Left kidney (tissue), 2 donors: ENCODE data around the gene BABAM2. TPM values are rescaled to one million over a fixed set of nuclear protein-coding genes. Genes with fewer than 3 reads are reported as not detected.
A peak's percentile ranks its signal among the peaks of the same experiment; 100 is the strongest.
"Not testable (repeated sequence)": the region's sequence is repeated elsewhere in the genome, so short reads cannot be mapped to it uniquely, and the experiment has no call there.

ENCODE experiments used
- DNase-seq: peaks from one replicate; pipeline ENCODE4 v3.0.0-alpha.2; 2013
- polyA plus RNA-seq: library from polyadenylated mRNA; unstranded; fragments of 120-200 nt; gene quantifications from one replicate; pipeline ENCODE4 v1.2.1, GENCODE V29; 2013; ENCODE audit not compliant: insufficient read length

BABAM2 gene
- polyA plus RNA-seq, 1 donor = 55.7 TPM

DNA sequence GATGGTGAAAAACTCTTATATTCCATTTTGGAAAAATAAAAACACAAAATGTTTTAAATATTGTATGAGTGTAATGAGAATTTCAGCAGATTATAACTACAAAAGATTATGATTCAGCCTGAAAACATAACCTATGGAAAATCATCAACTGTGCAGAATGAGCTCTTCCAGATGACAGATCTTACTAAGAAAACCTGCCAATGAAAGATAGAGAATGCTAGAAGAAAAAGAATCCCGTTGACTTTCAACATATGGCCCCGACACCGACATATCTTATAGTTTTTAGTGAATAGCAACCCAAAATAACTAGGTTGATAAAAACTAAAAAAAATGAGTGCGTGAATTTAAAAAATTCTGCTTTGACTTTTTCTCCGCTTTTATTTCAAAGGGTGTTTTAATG lies 178.0 kb downstream of the BABAM2 start:
- DNase-seq = no peak

DNA sequence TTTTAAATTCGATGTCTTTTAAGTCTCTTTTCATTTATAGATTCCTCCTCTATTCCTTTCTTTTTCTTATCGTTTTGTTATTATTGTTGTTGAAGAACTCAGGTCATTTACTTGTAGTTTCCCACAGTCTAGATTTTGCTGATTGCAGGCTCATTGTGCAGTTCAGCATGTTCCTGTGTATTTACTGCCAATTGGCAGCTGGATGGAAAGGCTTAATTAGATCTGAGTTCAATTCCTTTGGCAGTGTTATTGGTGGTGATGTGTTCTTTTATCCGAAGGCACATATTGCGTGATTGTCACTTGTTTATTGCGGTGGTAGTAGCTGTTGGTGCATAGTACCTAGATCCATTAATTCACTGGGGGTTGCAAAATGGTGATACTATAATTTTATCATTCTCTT lies 180.7 kb downstream of the BABAM2 start:
- no peak for DNase-seq

DNA sequence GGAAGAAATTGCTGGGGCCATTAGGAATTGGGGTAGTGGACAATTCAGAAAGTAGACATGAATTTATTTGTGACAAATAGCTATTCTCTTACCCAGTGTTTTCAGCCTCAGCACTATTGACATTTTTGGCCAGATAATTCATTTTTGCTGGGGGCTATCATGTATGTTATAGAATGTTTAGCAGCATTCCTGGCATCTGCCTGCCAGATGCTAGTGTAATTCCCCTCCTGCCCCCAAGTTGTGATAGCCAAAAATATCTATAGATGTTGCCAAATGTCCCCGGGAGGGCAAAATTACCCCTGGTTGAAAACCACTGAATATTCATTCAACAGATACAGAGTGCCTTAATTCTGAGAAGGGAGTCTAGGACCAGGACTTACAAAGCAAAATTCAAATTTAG lies 183.6 kb downstream of the BABAM2 start:
- no peak for DNase-seq

DNA sequence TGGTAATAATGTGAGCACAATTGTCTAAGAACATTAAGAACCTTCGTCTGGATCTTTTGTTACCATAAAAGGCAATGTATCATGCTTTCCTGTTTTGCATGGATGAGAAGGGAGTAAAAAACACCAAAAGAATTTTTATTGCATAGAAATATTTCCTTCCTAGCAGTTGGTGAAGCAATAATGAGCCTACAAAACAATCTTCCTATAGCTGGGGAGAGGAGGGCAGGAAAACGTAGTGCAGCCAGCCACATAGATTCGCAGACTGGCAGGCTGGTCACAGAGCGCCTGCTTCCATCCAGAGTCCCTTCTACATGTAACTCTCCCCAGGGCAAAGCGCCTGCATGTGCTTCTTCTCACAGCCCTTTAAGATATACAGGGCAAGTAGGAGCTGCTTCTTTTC lies 190.4 kb downstream of the BABAM2 start:
- peak; percentile 44 for DNase-seq

DNA sequence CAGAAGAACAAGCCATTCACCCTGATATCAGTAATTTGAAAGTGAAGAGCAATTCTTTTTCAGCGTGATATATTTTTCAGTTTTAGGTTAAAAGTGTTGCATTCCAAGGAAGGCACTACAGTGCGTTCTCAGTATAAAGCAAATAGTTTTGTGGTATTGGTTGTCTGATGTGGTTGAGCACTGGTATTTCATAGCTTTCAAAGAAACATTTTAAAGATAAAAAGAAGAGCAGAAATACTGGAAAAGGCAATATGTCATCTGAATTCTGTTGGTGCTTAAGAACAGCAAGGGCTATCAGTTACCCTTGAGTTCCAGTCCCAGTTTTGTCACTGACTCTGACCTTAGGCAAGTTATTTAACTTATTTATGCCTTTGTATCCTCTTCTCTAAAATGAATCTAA lies 191.6 kb downstream of the BABAM2 start:
- no peak for DNase-seq

DNA sequence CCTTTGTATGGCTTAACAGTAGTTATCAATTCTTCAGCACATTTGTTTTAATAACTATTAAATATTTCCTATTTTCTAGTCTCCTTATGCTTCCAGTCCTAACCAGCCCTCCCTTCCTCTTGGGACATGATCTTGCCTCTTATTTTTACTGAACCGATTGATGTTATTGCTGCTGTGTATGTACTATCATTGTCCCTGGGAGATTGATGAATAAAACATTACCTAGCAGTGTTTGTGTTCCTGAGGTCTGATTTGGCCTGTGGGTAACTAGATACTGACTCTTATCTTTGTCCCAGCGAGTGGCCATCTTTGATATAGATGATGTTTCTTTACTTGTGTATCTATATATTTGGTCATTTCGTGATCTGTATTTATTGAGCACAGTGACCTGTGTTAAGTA lies 192.9 kb downstream of the BABAM2 start:
- DNase-seq = no peak

DNA sequence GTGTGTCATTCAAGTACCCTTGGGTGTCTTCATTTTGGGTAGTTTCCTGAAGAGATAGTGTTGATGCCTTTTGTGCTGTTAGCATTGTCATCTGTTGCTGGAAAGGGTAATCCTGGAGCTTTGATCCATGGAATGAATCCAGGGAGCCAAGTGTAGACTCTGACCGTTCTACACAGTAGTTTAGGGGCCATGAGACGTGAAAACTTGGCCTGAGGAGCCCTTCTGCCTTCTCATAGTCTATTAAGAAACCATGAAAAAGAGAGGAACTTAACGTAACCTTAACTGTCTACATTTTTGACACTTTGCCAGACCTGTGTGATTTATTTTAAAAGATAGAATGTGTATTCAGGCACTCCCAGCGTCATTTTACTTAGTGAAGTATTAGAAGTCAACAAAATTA lies 194.0 kb downstream of the BABAM2 start:
- DNase-seq = no peak

DNA sequence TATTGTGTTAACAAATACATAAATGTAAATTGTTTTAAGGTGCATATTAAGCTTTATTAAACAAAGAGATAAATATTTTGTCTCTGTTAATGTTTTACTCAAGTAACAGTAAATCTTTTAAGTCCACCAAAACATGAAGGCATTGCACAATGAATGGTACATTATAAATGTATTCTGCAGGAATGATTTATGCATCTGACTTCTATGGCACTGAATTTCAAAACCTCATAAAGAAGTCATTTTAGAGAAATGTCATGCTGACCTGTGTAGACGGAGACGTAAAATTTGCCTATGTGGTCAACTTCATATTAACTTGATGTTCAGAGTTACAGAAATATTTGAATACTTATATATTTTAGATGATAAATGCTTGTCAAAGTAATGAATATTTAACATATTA lies 194.7 kb downstream of the BABAM2 start:
- DNase-seq = no peak

DNA sequence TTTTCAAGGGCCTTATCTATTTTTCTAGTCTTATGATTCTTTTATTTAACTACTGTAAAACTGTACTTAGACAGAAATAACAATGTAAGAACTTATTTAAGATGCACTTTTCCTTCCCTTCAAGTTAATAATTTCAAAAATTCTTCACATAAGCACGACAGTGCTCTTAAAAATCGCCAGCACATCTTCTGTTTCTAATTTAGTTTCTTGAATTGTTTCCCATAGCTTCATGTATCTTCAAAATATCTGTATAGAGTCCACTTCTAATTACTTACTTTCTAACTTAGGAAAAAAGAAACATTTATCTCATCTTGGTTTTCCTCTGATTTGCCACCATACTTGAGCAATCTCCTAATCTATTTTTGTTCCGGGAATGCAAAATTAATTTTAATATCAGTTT lies 196.1 kb downstream of the BABAM2 start:
- no peak for DNase-seq

DNA sequence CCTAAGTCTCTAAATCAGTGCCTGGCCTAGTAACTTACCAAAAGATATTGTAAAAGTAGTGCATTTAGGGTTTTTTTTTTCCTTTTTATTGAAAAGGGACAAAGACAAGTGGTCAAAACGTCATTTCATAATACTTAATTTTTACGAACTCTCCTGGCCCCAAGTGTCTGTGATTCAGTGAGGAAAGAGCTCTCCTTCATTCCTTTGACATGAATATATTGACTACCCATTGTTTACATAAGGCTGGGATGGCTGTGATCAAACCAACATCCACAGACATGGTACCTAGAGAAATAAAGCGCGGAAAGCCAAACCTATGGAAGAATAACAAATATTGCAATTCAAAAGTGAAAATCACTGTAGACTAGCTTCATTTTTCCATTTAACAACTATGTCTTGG lies 198.4 kb downstream of the BABAM2 start:
- DNase-seq = no peak

DNA sequence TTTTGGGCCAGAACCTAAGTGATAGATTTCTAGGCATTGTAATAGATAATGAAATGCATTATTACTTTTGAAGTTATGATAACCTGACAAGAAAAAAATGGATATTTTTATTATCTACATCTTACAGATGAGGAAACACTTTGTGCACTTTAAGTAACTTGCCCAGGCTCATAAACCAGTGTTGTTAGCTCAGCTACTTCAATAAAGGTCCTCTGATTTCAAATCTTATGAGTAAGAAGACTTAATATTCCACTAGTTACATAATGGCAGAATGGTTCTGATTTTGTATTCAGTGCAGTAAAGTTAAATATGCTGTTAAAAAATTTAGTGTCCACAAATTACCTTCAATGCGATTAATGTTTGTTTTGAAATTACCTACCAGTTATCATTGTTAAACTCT lies 199.0 kb downstream of the BABAM2 start:
- DNase-seq = no peak

DNA sequence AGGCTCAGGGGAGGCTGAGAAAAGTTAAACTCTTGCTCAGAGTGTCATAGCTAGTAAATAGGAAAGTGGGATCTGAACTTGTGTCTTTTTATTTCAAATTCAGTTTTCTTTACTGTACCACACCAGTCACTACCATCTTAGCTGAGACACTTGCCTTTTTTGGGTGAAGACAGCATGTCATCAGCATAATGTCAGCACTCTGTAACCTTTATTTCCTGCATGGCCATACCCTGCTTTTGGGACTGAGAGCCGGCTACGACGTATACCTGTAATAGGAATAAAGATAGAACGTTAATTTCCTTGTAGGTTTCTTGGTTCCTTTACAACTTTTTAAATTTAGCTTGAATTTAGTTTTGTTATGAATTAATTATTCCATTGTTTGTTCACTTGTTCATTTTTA lies 202.8 kb downstream of the BABAM2 start:
- no peak for DNase-seq

DNA sequence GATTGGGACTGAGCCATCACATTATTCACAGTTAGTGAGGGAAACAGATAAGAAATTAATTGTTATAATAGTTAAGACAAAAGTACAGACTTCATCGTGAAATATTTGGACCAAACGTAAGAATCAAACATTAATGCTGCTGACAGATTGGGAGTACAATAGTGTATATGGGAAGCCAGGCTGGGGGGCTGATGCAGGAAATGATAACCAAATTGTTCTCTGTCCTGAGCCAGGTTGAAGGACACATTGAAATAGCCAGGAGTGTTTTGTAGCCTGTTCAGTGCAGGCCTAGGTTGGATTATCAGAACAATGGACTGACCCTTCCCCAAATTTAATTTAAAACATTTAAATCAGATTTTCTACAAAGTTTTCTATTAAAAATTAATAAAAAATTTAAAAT lies 203.2 kb downstream of the BABAM2 start:
- DNase-seq = no peak

DNA sequence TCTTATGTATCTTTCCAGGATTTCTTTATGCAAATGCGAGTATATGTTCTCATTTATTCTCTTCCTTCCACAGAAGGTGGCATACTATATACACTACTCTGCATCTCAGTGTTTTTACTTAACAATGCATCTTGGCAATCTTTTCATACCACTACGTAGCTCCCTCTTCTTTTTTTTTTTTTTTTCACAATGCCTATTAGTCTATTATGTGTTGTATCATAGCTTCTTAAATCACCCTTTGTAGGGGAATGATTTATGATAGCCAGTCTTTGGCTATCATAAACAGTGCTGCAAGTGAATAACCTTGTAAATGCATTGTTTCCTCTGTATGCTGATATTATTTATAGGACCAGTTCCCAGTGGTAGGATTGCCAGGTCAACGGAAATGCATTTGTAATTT lies 204.2 kb downstream of the BABAM2 start:
- no peak for DNase-seq

DNA sequence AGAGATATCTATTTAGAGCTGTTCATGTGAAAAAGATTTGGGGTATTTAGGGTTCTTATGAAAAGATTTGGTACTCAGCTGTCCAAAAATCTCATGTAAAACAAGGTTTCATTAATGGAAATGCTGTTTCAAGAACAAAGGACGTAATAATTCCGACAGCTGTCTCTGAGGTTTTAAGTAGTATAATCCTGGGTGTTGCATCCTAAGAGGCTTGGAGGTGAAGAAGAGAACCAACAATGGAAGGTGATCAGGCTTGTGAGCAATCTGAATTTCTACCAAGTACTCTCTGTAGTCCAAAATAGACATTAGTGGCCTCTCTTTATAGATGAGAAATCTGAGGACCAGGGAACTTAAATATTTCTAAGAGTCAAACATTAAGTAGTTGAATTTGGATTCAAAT lies 205.1 kb downstream of the BABAM2 start:
- DNase-seq = no peak

DNA sequence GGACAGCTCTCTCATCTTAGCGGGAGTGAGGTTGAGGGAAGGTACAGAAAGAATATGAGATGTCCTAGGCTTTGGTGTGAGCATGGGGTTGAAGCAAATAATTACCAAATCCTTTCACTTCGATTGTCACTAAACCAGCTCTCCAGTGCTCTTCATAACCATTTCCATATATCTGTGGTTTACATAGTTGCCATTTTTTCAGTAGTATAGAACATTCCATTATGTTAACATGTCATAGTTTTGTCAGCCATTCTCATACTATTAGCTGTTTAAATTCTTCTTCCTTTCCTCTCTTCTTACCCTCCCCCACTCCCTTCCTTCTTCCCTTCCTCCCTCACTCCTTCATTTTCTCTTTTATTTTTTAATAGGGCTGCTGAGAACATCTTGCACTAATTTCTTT lies 205.9 kb downstream of the BABAM2 start:
- DNase-seq = no peak

DNA sequence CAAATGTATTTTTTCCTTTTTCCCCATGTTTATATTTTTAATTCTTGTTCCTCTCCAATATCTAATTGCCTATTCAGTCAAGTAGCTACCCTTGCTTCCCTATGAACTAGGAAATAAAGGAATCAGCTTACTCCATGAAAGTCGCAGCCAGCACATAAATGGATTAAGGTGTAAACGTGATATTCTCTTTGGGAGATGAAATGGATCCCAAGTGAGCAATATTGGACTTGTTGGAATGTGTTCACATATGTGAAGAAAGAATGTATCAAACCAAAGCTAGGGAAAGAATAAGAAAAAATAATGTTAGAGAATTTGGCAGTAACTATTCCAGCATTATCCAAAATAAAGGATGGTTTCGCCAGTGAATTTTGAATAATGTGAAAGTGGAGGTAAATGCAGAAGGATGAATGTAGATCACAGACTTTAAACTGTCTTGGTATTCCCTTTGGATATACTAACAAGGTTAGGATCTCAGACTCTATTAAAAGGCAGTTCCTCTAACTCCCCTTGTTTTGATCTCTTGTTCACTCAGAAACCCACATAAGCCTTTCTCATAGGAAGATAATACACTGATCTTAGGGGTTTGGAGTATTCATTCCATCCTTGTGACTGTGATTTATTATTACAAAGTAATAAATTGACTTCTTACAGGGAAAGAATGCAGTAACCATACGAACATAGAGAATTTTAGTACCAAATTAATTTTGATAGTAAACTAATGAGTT lies 208.1 kb downstream of the BABAM2 start:
- no peak for DNase-seq

DNA sequence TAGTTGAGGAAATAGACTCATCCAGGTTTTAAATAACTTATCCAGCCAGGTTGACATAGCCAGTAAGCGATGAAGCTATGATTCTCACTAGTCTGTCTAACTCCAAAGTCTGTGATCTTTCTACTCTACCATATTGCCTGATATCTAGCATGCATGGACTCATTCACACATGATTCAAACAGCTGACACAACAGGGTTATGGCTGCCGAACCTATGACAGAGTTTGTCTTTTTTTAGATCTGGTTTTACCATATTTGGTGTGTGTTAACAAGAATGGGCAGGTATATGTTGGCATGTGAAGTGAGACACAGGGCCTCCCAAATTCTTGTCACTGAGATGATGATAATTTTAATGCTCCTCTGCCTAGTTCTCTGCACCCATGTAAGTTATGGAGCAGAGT lies 210.6 kb downstream of the BABAM2 start:
- no peak for DNase-seq

DNA sequence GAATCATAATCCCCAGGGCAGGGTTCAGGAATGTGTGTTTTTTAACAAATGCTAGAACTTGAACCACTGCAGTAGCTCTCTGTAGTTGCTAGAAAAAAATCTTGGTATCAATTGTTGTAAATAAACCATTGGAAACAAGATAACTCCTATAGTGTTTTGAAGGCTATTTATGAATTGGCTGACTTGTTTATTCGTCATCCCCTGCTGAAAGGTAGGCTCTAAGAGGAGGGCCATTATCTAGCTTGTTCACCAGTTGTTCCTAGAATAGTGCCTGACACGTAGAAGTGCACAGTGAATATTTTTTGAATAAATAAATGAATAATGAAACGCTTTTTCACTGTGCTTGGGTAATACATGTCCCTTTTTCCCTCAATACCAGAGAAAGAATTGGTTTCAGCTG lies 211.4 kb downstream of the BABAM2 start:
- DNase-seq = no peak

DNA sequence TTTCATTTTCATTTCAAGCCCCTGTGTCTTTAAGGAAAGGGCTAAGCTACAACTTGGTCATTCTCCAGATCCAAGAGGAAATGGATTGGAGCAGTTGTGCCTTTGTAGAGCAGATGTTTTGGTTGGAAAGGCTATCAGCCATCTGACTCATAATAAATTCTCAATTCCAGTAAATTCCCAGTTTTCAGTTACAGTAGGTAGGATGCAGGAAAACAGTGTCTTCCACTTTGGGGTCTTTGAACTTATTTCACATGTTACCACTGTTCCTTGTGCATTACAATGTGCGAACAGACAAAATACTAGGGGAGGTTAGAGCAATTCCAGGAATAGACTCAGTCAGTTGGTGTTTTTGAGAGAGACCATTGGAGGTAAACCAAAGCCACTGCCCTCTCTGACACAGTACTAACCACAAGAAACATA lies 211.9 kb downstream of the BABAM2 start:
- DNase-seq = no peak

DNA sequence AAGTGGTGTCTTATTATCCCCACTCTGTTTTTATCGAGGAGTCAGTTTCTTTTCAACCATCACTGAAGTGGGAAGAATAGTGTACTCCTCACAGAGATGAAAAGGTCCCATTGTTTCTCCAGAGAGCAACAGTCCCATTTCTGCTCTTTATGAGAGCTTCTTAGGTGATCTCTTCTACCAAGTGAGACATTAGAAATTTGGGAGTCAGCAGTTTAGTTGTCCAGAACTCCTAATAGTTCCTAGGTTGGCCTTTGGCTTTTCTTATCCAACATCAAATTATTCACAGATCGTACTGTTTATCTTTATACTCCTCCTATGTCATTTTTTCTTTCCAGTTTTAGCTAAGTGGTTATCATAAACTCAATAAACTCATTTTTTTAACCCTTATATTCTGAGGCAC lies 213.1 kb downstream of the BABAM2 start:
- no peak for DNase-seq

DNA sequence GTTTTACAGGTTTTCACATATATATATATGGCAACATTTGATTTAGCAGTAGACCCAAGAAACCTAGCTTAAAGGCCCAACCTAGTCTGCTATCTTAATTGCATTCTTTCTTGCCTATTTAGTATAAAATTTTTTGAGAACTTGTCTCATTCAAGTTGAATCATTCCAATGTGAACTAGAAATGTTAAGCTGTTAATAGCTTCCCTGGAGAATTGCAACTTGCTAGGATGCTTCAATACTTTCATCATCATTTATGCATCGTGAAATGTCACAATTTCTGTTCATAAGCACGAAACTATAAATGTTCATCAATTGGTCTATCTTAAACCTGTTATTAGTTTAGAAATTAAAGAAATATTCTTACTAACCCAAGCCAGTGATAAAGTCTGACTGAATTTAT lies 217.6 kb downstream of the BABAM2 start:
- no peak for DNase-seq

DNA sequence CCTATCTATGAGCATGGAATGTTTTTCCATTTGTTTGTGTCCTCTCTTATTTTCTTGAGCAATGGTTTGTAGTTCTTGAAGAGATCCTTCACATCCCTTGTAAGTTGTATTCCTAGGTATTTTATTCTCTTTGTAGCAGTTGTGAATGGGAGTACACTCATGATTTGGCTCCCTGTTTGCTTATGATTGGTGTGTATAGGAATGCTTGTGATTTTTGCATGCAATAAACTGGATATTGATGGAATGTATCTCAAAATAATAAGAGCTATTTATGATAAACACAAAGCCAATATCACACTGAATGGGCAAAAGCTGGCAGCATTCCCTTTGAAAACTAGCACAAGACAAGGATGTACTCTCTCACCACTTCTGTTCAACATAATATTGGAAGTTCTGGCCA lies 223.2 kb downstream of the BABAM2 start:
- not testable (repeated sequence) for DNase-seq

DNA sequence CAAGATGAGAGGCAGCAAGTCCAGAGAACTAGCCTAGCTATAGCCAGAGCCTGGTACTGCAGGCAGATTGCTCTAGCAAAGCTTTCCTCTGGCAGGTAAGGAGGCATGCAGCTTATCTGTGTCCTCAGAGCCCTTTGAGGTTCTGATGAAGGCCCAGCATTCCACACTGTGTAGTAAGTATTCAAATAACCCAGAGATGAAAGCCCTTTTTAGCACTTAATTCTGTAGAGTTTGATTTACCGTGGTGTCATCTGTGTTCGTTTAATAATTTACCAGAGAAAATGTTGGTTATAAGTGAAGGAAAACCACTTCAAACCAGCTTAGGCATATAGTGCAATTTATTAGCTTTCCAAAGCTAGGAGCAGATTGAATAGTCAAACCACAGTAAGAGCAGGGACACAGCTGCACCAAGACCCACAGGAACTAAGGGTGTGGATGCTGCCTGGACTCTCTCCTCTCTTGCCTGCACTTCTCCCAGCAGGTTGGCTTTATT lies 226.6 kb downstream of the BABAM2 start:
- peak; percentile 20 for DNase-seq

DNA sequence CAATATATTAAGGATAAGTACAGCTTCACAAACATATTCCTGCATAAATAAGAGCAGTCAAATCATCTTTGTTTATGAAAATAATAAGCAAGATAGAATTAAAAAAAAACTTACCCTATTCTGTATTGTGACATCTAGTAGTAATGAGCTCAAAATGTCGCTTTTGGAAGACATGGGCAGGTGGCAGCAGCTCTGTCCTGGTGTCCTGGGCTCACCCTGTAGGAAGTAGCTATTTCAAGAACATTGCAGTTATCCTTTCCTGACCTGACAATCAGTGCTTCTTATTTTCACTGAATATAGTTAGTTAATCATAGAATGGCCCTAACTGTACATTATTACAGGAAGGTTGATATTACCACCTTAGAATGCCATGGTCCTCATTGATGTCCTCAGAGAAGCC lies 229.1 kb downstream of the BABAM2 start:
- DNase-seq = no peak
